HCT116 (cell line): ENCODE measurements around the gene GTF2H1. TPM values are rescaled to one million over a fixed set of nuclear protein-coding genes. Genes with fewer than 3 reads are reported as not detected.
A peak's percentile ranks its signal among the peaks of the same experiment; 100 is the strongest.

ENCODE experiments used
- ATAC-seq: fragments of 200-7000 bp; cut with Tn5 transposase; 2 replicates; pipeline ENCODE4 v1.9.1; 2020; ENCODE audit warnings: mild to moderate bottlenecking, moderate library complexity
- BruUV-seq: library from RNA; stranded (reverse); fragments of 400-500 nt; replicated peaks from 2 replicates; lab custom pipeline; 2021; lab: Mats Ljungman, UMichigan
- CTCF ChIA-PET: fragments of 300-600 bp; sonication (Branson Sonifier 250); formaldehyde crosslinking; loops from one replicate; lab custom pipeline; 2021; ENCODE audit warnings: antibody characterized with exemption; lab: Charles Lee
- POLR2A ChIA-PET: fragments of 300-600, 350-600 bp; sonication (Branson Sonifier 250); formaldehyde crosslinking; loops from one replicate; lab custom pipeline; 2021; ENCODE audit warnings: antibody characterized with exemption; lab: Charles Lee
- RAD21 ChIA-PET, 2 experiments: fragments of 300-600 bp; sonication (Branson Sonifier 250); formaldehyde crosslinking; loops; one replicate each; lab custom pipeline; 2023; ENCODE audit warnings: low total read pairs in 2 of 2; ENCODE audit not compliant: uncharacterized antibody in 2 of 2, unreplicated experiment in 2 of 2, low non-redundant PET in 1 of 2; lab: Charles Lee
- DNase-seq: peaks from one replicate; pipeline ENCODE4 v3.0.0-alpha.2; 2010; ENCODE audit warnings: low read depth, low spot score
- H2AFZ ChIP-seq: fragments of 200-600 bp; shearing (Covaris generic), sonication (generic); 2 replicates; pipeline ENCODE4 v1.6.1; 2017; ENCODE audit warnings: low read depth, mixed run types, mixed read lengths, antibody characterized with exemption, low read length; ENCODE audit not compliant: poor library complexity, severe bottlenecking
- H3K27ac ChIP-seq: 2 replicates; pipeline ENCODE4 v1.5.1; 2012; ENCODE audit warnings: low read depth, low read length
- H3K27me3 ChIP-seq: fragments of 200-600 bp; sonication (generic); 2 replicates; pipeline ENCODE4 v1.6.1; 2016; ENCODE audit warnings: mixed run types, low read length, mixed read lengths; ENCODE audit not compliant: insufficient read depth
- H3K36me3 ChIP-seq, 2 experiments: fragments of 200-500 bp in 1 of 2; fragments of 200-600 bp in 1 of 2; sonication (Bioruptor generic) in 1 of 2; sonication (generic) in 1 of 2; 2 replicates each; pipeline versions ENCODE4 v1.5.1 to v1.6.1; 2014 to 2016; ENCODE audit warnings: low read length in 2 of 2, inconsistent platforms in 1 of 2, mixed read lengths in 1 of 2, mixed run types in 1 of 2; ENCODE audit not compliant: insufficient read depth in 2 of 2, control insufficient read depth in 1 of 2
- H3K4me1 ChIP-seq, 2 experiments: fragments of 200-600 bp in 1 of 2; sonication (generic) in 1 of 2; 2 replicates each; pipeline versions ENCODE4 v1.5.1 to v1.6.1; 2012 to 2017; ENCODE audit warnings: low read length in 2 of 2, inconsistent platforms in 1 of 2, mild to moderate bottlenecking in 1 of 2, mixed read lengths in 1 of 2, mixed run types in 1 of 2, moderate library complexity in 1 of 2; ENCODE audit not compliant: insufficient read depth in 2 of 2, control insufficient read depth in 1 of 2
- H3K4me2 ChIP-seq: fragments of 200-600 bp; sonication (generic); 2 replicates; pipeline ENCODE4 v1.6.1; 2017; ENCODE audit warnings: mixed run types, low read length, mixed read lengths
- H3K4me3 ChIP-seq, 2 experiments: fragments of 200-600 bp in 1 of 2; sonication (generic) in 1 of 2; replicated peaks in 1 of 2; 2 replicates each; pipeline ENCODE4 v1.5.1; 2011 to 2016; ENCODE audit warnings: low read length in 2 of 2, control low read depth in 1 of 2, low read depth in 1 of 2, mild to moderate bottlenecking in 1 of 2, mixed read lengths in 1 of 2, mixed run types in 1 of 2
- H3K79me2 ChIP-seq: fragments of 200-600 bp; sonication (generic); 2 replicates; pipeline ENCODE4 v1.6.1; 2017; ENCODE audit warnings: mild to moderate bottlenecking, mixed run types, low read length, moderate library complexity, mixed read lengths; ENCODE audit not compliant: insufficient read depth
- H3K9ac ChIP-seq: fragments of 200-600 bp; sonication (generic); 2 replicates; pipeline ENCODE4 v1.6.1; 2016; ENCODE audit warnings: low read length, mixed read lengths
- H3K9me2 ChIP-seq: fragments of 200-600 bp; sonication (generic), shearing (Covaris generic); 2 replicates; pipeline ENCODE4 v1.6.1; 2017; ENCODE audit warnings: mixed run types, mild to moderate bottlenecking, moderate library complexity; ENCODE audit not compliant: insufficient read depth
- H3K9me3 ChIP-seq, 2 experiments: fragments of 200-500 bp in 1 of 2; fragments of 200-600 bp in 1 of 2; sonication (Bioruptor generic) in 1 of 2; sonication (generic) in 1 of 2; 2 replicates each; pipeline ENCODE4 v1.6.1; 2014 to 2017; ENCODE audit warnings: low read length in 2 of 2, mixed read lengths in 2 of 2, inconsistent platforms in 1 of 2, low read depth in 1 of 2, mild to moderate bottlenecking in 1 of 2, mixed run types in 1 of 2, moderate library complexity in 1 of 2; ENCODE audit not compliant: control insufficient read depth in 1 of 2, insufficient read depth in 1 of 2
- H4K20me1 ChIP-seq: fragments of 200-600 bp; sonication (generic), shearing (Covaris generic); 2 replicates; pipeline ENCODE4 v1.6.1; 2017; ENCODE audit warnings: mixed run types, mild to moderate bottlenecking, moderate library complexity; ENCODE audit not compliant: insufficient read depth
- EZH2 ChIP-seq: fragments of 200-600 bp; sonication (generic); IDR thresholded peaks from 2 replicates; pipeline ENCODE4 v1.6.1; 2017; ENCODE audit warnings: antibody characterized with exemption, mixed run types
- POLR2A ChIP-seq: IDR thresholded peaks from 2 replicates; pipeline ENCODE4 v1.7.0; 2011; ENCODE audit warnings: borderline replicate concordance; ENCODE audit not compliant: insufficient read depth, insufficient read length; ENCODE audit errors: extremely low read depth
- POLR2AphosphoS5 ChIP-seq: IDR thresholded peaks from 2 replicates; pipeline ENCODE4 v1.6.1; 2011; ENCODE audit warnings: mild to moderate bottlenecking, low read depth, low read length, moderate library complexity
- REST ChIP-seq: IDR thresholded peaks from 2 replicates; pipeline ENCODE4 v1.6.1; 2012; ENCODE audit warnings: low read depth
- TCF7L2 ChIP-seq: IDR thresholded peaks from 2 replicates; pipeline ENCODE4 v1.7.0; 2011; ENCODE audit warnings: borderline replicate concordance, inconsistent platforms; ENCODE audit not compliant: insufficient read depth, insufficient read length; ENCODE audit errors: extremely low read depth
- ZFX ChIP-seq: fragments of 450-650 bp; IDR thresholded peaks from 2 replicates; pipeline ENCODE4 v1.6.1; 2017
- ZNF274 ChIP-seq: fragments of 200-500 bp; sonication (Bioruptor generic); IDR thresholded peaks from 2 replicates; pipeline ENCODE4 v1.6.1; 2014; ENCODE audit warnings: mild to moderate bottlenecking, low read depth, low read length, inconsistent platforms
- intact Hi-C: fragments of 100-400 bp; cut with micrococcal nuclease; formaldehyde crosslinking; loops from 2 replicates; pipeline ENCODE4 v1.10.0; 2022
- total RNA-seq: library from RNA; stranded (reverse); gene quantifications from one replicate; pipeline ENCODE4 v1.2.1, GENCODE V29; 2021; ENCODE audit not compliant: unreplicated experiment

Gene GTF2H1
- total RNA-seq, 1 experiment from 2014 or later: 37.3 TPM

GRCh38 chr11:18383388-18384156 is 61.2 kb downstream of the GTF2H1 start (continued):
- TF ChIP-seq REST: no peak
- TF ChIP-seq, all 23 proteins: peak for 7

DNA sequence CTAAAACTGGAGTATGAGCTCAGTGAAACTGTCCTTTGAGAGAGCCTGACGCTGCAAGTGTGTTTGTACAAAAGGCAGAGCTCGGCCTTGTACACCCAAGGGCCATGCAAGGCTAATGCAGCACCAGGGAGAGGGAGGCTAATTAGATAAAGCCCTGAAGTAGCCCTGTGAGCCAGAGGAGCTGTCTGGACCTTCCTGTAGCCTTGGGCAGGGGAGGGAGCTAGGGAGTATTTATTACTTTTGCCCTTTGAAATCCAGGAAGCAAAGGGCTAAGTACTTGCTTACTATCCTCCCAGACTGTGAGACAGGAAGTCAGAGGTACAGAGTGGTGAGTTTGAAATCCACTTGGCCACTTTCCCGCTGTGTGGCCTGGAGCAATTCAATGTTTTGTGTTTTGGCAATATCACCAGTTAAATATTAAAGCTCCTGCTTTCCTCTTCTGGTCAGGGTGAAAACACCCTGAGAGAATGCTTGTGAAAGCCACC is 61.8 kb downstream of the GTF2H1 start:
- peak; percentile 66 for ATAC-seq
- Histone ChIP-seq H3K4me1 (peaks cover 23 to 24% of the 10 kb centered on the region in 2 experiments), H3K36me3 (no peaks in the 10 kb centered on the region), H3K27me3 (no peaks in the 10 kb centered on the region), H3K9ac (peak overlapping the region; percentile 54), H3K79me2 (no peaks in the 10 kb centered on the region), H3K4me2 (peak overlapping the region; percentile 58), H3K4me3 (peak overlapping the region in 1 of 2 experiments; percentile 31; a peak in 2 of 4 replicates), H3K27ac (peak overlapping the region; percentile 94), H2AFZ (no peak overlapping the region), H3K9me3 (no peaks in the 10 kb centered on the region), H3K9me2 (no peaks in the 10 kb centered on the region), H4K20me1 (no peaks in the 10 kb centered on the region)
- CTCF ChIA-PET: interaction anchor here (1.4 to 1.9 kb wide), 2 partner anchors 10 to 140 kb away, joined by 4 to 7 read pairs; partner anchors contain the start of gene LDHA
- BruUV-seq: no TSS peak
- POLR2A ChIA-PET: interaction anchor here (0.5 to 2.7 kb wide), 3 partner anchors 10 to 112 kb away, joined by 3 to 88 read pairs (median 7); partner anchors contain the start of genes HPS5 and LDHA
- RAD21 ChIA-PET: interaction anchor here in 1 of 2 experiments (1.6 kb wide), 1 partner anchor 10 kb away, joined by 6 read pairs; the partner anchor contains the start of gene LDHA
- TF ChIP-seq ZFX: 0 out of 2 replicates have a peak, but pooled peaks have one; percentile 20
- peak; percentile 9 for TF ChIP-seq POLR2A
- no peak for TF ChIP-seq ZNF274
- TF ChIP-seq POLR2AphosphoS5: peak; percentile 28
- TF ChIP-seq TCF7L2: peak; percentile 71
- TF ChIP-seq EZH2: no peak
- DNase-seq: no peak
- intact Hi-C loops: no loop called here
